Cardiac muscle cell (in vitro differentiated cells and primary cell): Measurements from ENCODE around the gene GRK3. TPM values are rescaled to one million over a fixed set of nuclear protein-coding genes. Genes with fewer than 3 reads are reported as not detected.
"Not testable (repeated sequence)": the region's sequence is repeated elsewhere in the genome, so short reads cannot be mapped to it uniquely, and the experiment has no call there.

Source experiments
- DNase-seq, 2 donors: peaks; one replicate each; pipeline versions ENCODE4 v3.0.0 to v3.0.0-alpha.2; 2010 to 2017; ENCODE audit warnings: low read depth in 1 of 2, low spot score in 1 of 2
- H3K27ac ChIP-seq: fragments of 200-600 bp; sonication (generic); 2 replicates; pipeline ENCODE4 v1.5.1; 2016
- H3K27me3 ChIP-seq: fragments of 200-600 bp; sonication (generic); 2 replicates; pipeline ENCODE4 v1.6.0; 2016; ENCODE audit warnings: control low read depth
- H3K36me3 ChIP-seq: fragments of 200-600 bp; sonication (generic); 2 replicates; pipeline ENCODE4 v1.5.1; 2016; ENCODE audit warnings: control low read depth
- H3K4me1 ChIP-seq: fragments of 200-600 bp; sonication (generic); 2 replicates; pipeline ENCODE4 v1.8.1; 2017; ENCODE audit warnings: low read depth, mild to moderate bottlenecking, mixed run types
- H3K4me3 ChIP-seq: fragments of 200-600 bp; sonication (generic); 2 replicates; pipeline ENCODE4 v1.5.1; 2016; ENCODE audit warnings: mild to moderate bottlenecking
- H3K9me3 ChIP-seq: fragments of 200-600 bp; sonication (generic); 2 replicates; pipeline ENCODE4 v1.5.1; 2017; ENCODE audit warnings: low read depth, mild to moderate bottlenecking, control low read depth
- CTCF ChIP-seq: IDR thresholded peaks from 2 replicates; pipeline ENCODE4 v1.5.1; 2012; ENCODE audit warnings: low read depth, mild to moderate bottlenecking, low read length
- polyA plus RNA-seq: library from polyadenylated mRNA; unstranded; fragments of >200 nt; fragmentation: Nextera tagmentation; extraction: Ambion mirVana; gene quantifications from 2 replicates; pipeline ENCODE4 v1.2.1, GENCODE V29; 2016
- total RNA-seq: library from RNA; depleted of rRNA; stranded (reverse); fragments of >200 nt; gene quantifications from 2 replicates; pipeline ENCODE4 v1.2.3, GENCODE V29; 2016

The GRK3 gene
- total and polyA plus RNA-seq, 2 experiments from 2014 or later, result 5.7 to 10.5 TPM

- Histone ChIP-seq H3K36me3 (peaks cover 3% of the 10 kb centered on the region), H3K9me3 (no peaks in the 10 kb centered on the region), H3K27ac (no peak overlapping the region), H3K27me3 (no peaks in the 10 kb centered on the region), H3K4me3 (no peak overlapping the region), H3K4me1 (peaks cover 26% of the 10 kb centered on the region)
- no peak for TF ChIP-seq CTCF
- DNase-seq, result no peak
These were observed 58.8 kb downstream of the GRK3 start for GRCh38 chr22:25623310-25623734.

GRCh38 chr22:25623851-25624250, 59.4 kb downstream of the GRK3 start:
- TF ChIP-seq CTCF, result no peak
- DNase-seq, result no peak
- Histone ChIP-seq H3K27ac (no peak overlapping the region), H3K36me3 (peaks cover 2% of the 10 kb centered on the region), H3K4me3 (no peak overlapping the region), H3K9me3 (no peaks in the 10 kb centered on the region), H3K4me1 (peaks cover 31% of the 10 kb centered on the region), H3K27me3 (no peaks in the 10 kb centered on the region)

GRCh38 chr22:25624476-25624875, 60.0 kb downstream of the GRK3 start:
- TF ChIP-seq CTCF, result no peak
- H3K36me3 ChIP-seq, result no peaks in the 10 kb centered on the region
- peaks cover 31% of the 10 kb centered on the region for H3K4me1 ChIP-seq
- H3K9me3 ChIP-seq, result no peaks in the 10 kb centered on the region
- no peaks in the 10 kb centered on the region for H3K27me3 ChIP-seq
- no peak overlapping the region for H3K4me3 ChIP-seq
- no peak for DNase-seq
- H3K27ac ChIP-seq, result no peak overlapping the region

- not testable (repeated sequence) for H3K36me3 ChIP-seq, H3K27me3 ChIP-seq, H3K9me3 ChIP-seq, DNase-seq, H3K4me3 ChIP-seq, H3K27ac ChIP-seq
- peaks cover 31% of the 10 kb centered on the region for H3K4me1 ChIP-seq
These were observed 61.5 kb downstream of the GRK3 start for GRCh38 chr22:25625747-25626623.

GRCh38 chr22:25626624-25626990, 62.1 kb downstream of the GRK3 start:
- Histone ChIP-seq H3K4me3 (no peak overlapping the region), H3K9me3 (no peaks in the 10 kb centered on the region), H3K4me1 (peaks cover 27% of the 10 kb centered on the region), H3K27me3 (no peaks in the 10 kb centered on the region), H3K36me3 (no peaks in the 10 kb centered on the region), H3K27ac (no peak overlapping the region)
- no peak for TF ChIP-seq CTCF
- no peak for DNase-seq

- no peak for TF ChIP-seq CTCF
- Histone ChIP-seq H3K36me3 (no peaks in the 10 kb centered on the region), H3K9me3 (no peaks in the 10 kb centered on the region), H3K27ac (no peak overlapping the region), H3K4me3 (no peak overlapping the region), H3K27me3 (no peaks in the 10 kb centered on the region), H3K4me1 (peaks cover 20% of the 10 kb centered on the region)
- peak in 1 of 2 donors; percentile 10 for DNase-seq
These were observed 62.9 kb downstream of the GRK3 start for GRCh38 chr22:25627271-25627852.
